AG04450 (cell line): ENCODE data around the gene HELZ. TPM values are rescaled to one million over a fixed set of nuclear protein-coding genes. Genes with fewer than 3 reads are reported as not detected.

Experiments
- CTCF ChIA-PET: fragments of 300-600, 350-600 bp; formaldehyde crosslinking; extraction: SDS; loops from one replicate; lab custom pipeline; 2022; ENCODE audit warnings: antibody characterized with exemption, inconsistent platforms; lab: Charles Lee
- POLR2A ChIA-PET: fragments of 350-600 bp; formaldehyde crosslinking; extraction: SDS; loops from one replicate; lab custom pipeline; 2021; ENCODE audit warnings: antibody characterized with exemption, inconsistent platforms; lab: Yijun Ruan, JAX
- DNase-seq: peaks from one replicate; pipeline ENCODE4 v3.0.0-alpha.2; 2011; ENCODE audit warnings: low read depth, low spot score
- H3K27ac ChIP-seq: one replicate; pipeline ENCODE4 v1.5.1; 2012; ENCODE audit warnings: low read depth, low read length, control low read depth
- H3K27me3 ChIP-seq: one replicate; pipeline ENCODE4 v1.6.0; 2012; ENCODE audit warnings: low read length; ENCODE audit not compliant: control insufficient read depth, insufficient read depth
- H3K4me3 ChIP-seq: 2 replicates; pipeline ENCODE4 v1.5.1; 2011; ENCODE audit warnings: mild to moderate bottlenecking, low read depth, low read length, control low read depth
- H3K9me3 ChIP-seq: 2 replicates; pipeline ENCODE4 v1.5.1; 2012; ENCODE audit warnings: low read length; ENCODE audit not compliant: control insufficient read depth, insufficient read depth
- CTCF ChIP-seq: IDR thresholded peaks from 2 replicates; pipeline ENCODE4 v1.5.1; 2011; ENCODE audit warnings: low read depth, low read length, control low read depth, inconsistent platforms
- polyA plus RNA-seq: library from polyadenylated mRNA; depleted of rRNA; stranded (reverse); fragments of >200 nt; gene quantifications from 2 replicates; pipeline ENCODE4 v1.2.3, GENCODE V29; 2011

Gene HELZ
- polyA plus RNA-seq, 1 experiment = 28.2 TPM

DNA sequence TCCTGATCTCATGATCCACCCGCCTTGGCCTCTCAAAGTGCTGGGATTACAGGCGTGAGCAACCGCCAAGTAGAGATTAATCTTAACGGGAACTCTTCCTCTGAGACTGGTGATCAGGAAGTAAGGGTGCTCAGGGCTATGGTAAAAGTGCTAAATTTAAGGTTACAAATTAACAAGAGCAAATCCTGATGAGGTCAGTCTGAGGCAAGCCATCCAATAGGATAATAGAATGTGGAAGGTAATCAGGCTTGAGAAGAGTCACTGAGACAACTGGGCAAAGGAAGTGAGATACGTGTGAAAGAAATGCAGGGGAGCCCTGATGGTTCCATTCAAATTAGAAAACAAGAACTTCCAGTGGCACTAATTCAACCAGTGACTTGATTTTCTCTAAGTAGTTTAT lies 131.5 kb downstream of the HELZ start:
- H3K27ac ChIP-seq = no peak overlapping the region
- no peaks in the 10 kb centered on the region for H3K27me3 ChIP-seq
- no peak for TF ChIP-seq CTCF
- no peak for DNase-seq
- CTCF ChIA-PET = no interaction called here
- H3K4me3 ChIP-seq = no peak overlapping the region
- no peaks in the 10 kb centered on the region; the same call in 1 of the 2 replicates for H3K9me3 ChIP-seq
- POLR2A ChIA-PET = no interaction called here

GRCh38 chr17:67111808-67112207 lies 133.2 kb downstream of the HELZ start:
- Histone ChIP-seq H3K4me3 (no peak overlapping the region), H3K9me3 (no peaks in the 10 kb centered on the region; the same call in 1 of the 2 replicates), H3K27ac (no peak overlapping the region), H3K27me3 (no peaks in the 10 kb centered on the region)
- no peak for TF ChIP-seq CTCF
- CTCF ChIA-PET = interaction anchor here (0.8 kb wide), 1 partner anchor 12 kb away, joined by 3 read pairs; no protein-coding TSS in a partner anchor
- POLR2A ChIA-PET = no interaction called here
- DNase-seq = no peak

GRCh38 chr17:67111327-67111726 lies 133.7 kb downstream of the HELZ start:
- Histone ChIP-seq H3K9me3 (no peaks in the 10 kb centered on the region), H3K27me3 (no peaks in the 10 kb centered on the region), H3K27ac (no peak overlapping the region), H3K4me3 (no peak overlapping the region)
- ChIA-PET POLR2A (no interaction called here), CTCF (interaction anchor here (0.8 kb wide), 1 partner anchor 12 kb away, joined by 3 read pairs; no protein-coding TSS in a partner anchor)
- no peak for TF ChIP-seq CTCF
- DNase-seq = no peak

DNA sequence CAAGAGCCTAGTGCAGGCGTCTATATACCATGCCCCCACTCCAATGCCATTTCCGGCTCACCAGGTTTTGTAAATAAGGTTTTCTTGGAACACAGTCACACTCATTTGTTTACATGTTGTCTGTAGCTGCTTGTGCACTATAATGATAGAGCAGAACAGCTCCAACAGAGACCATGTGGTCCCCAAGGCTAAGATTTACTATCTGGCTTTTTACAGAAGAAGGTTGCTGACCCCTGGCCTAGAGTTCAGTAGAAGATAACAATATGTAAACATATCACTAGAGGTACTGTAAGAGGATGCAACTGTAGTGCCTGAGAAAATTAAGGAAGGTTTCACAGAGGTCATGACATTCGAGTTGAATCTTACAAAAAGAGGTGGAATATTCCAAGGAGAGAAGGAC lies 134.4 kb downstream of the HELZ start:
- H3K9me3 ChIP-seq = no peaks in the 10 kb centered on the region
- no peak for TF ChIP-seq CTCF
- POLR2A ChIA-PET = no interaction called here
- H3K27ac ChIP-seq = no peak overlapping the region
- H3K4me3 ChIP-seq = no peak overlapping the region
- CTCF ChIA-PET = no interaction called here
- no peak for DNase-seq
- H3K27me3 ChIP-seq = no peaks in the 10 kb centered on the region

GRCh38 chr17:67109111-67109510 lies 135.9 kb downstream of the HELZ start:
- Histone ChIP-seq H3K27me3 (no peaks in the 10 kb centered on the region), H3K9me3 (no peaks in the 10 kb centered on the region), H3K4me3 (no peak overlapping the region), H3K27ac (no peak overlapping the region)
- CTCF ChIA-PET = no interaction called here
- POLR2A ChIA-PET = no interaction called here
- no peak for TF ChIP-seq CTCF
- no peak for DNase-seq
